Daoy (cell line): ENCODE data around the gene TMEM130. TPM values are rescaled to one million over a fixed set of nuclear protein-coding genes. Genes with fewer than 3 reads are reported as not detected.

Experiments used
- DNase-seq: peaks from one replicate; pipeline ENCODE4 v3.0.0-alpha.2; 2015; ENCODE audit warnings: low read depth
- total RNA-seq: library from RNA; depleted of rRNA; stranded (reverse); fragments of >200 nt; shearing (Covaris generic); gene quantifications from 2 replicates; pipeline ENCODE4 v1.2.3, GENCODE V29; 2014; rRNA removed

TMEM130 gene
- total RNA-seq, 1 experiment from 2014 or later = 3.3 TPM

- no peak for DNase-seq
These were observed 60.9 kb downstream of the TMEM130 start for GRCh38 chr7:98808751-98809460.

- no peak for DNase-seq
These were observed 62.5 kb downstream of the TMEM130 start for GRCh38 chr7:98807068-98808048.

GRCh38 chr7:98805956-98806838 lies 63.6 kb downstream of the TMEM130 start:
- DNase-seq = peak; percentile 30

- DNase-seq = no peak
These were observed 67.1 kb downstream of the TMEM130 start for GRCh38 chr7:98802781-98803110.

GRCh38 chr7:98802088-98802780 lies 67.6 kb downstream of the TMEM130 start:
- DNase-seq = peak; percentile 97

- no peak for DNase-seq
These were observed 68.8 kb downstream of the TMEM130 start for GRCh38 chr7:98800996-98801395.

GRCh38 chr7:98797150-98797549 lies 72.7 kb downstream of the TMEM130 start:
- DNase-seq = no peak

Other genes starting within 250 kb of the TMEM130 start
- gene TRRAP, start 8.5 kb upstream of the TMEM130 start, total RNA-seq = 14.4 and 17.9 TPM in 2 replicates